T-helper 17 cell (primary cell): ENCODE results near the gene CUZD1. TPM values are rescaled to one million over a fixed set of nuclear protein-coding genes. Genes with fewer than 3 reads are reported as not detected.

ENCODE experiments used
- ATAC-seq: fragments of 150-1000 bp; cut with Tn5 transposase; 2 replicates; pipeline ENCODE4 v1.10.0; 2021; ENCODE audit warnings: mild to moderate bottlenecking, moderate library complexity
- DNase-seq, 3 donors: peaks; one replicate each; pipeline versions ENCODE4 v3.0.0 to v3.0.0-alpha.2; 2020 to 2021
- H3K9me3 ChIP-seq: one replicate; pipeline ENCODE4 v1.7.0; 2013; ENCODE audit warnings: low read length, mild to moderate bottlenecking; ENCODE audit not compliant: control insufficient read depth, poor library complexity, severe bottlenecking
- H3K27ac Mint-ChIP-seq: one replicate; pipeline ENCODE4 v1.8.0; 2022; ENCODE audit warnings: mild to moderate bottlenecking, moderate library complexity, mixed read lengths
- H3K27me3 Mint-ChIP-seq: one replicate; pipeline ENCODE4 v1.8.0; 2022; ENCODE audit warnings: mixed read lengths
- H3K36me3 Mint-ChIP-seq: one replicate; pipeline ENCODE4 v1.8.0; 2022; ENCODE audit warnings: low read depth, mixed read lengths
- H3K4me1 Mint-ChIP-seq: one replicate; pipeline ENCODE4 v1.8.0; 2022; ENCODE audit warnings: mild to moderate bottlenecking, mixed read lengths
- H3K4me3 Mint-ChIP-seq: one replicate; pipeline ENCODE4 v1.8.0; 2022; ENCODE audit warnings: mild to moderate bottlenecking, moderate library complexity, mixed read lengths
- total RNA-seq, 4 donors: library from RNA in 2 of 4; stranded (reverse) in 2 of 4; gene quantifications; one replicate each; pipeline ENCODE4 v1.2.3 and lab custom pipeline; 2022 to 2026

The CUZD1 gene
- total RNA-seq, 2 donors from 2014 or later: 0.73 to 0.82 TPM

DNA sequence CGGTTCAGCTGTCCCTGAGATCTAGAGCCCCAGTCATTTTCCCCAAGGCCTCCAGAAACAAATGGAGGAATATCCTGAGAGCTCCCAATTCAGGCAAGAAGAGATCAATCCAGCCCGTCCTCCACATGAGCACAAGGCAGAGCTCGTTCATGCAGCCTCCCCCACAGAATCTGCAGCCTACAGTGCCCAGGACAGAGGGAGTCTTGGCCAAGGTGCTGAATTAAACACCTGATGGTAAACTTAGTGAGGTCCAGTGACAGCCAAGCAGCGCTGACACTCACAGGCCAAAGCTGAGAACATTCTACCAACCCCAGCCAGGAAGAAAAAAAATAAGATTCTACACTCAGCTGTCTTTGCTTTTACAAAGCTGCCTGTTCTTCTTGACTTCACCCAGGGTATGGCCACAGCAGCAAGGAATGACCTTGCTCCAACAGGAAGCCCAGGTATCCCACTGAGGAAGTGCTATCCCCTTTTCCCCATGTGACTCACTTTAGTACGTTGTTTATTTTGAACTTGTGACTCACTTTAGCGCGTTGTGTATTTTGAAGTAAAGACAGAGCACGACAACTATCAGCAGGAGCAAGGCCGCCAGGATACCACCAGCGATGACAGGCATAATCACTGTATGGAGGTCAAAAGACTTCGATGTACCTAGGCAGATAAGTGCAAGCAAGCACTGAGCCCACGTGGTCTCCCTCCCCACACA lies 4.4 kb upstream of the CUZD1 start:
- Mint-ChIP-seq H3K27ac (peak overlapping the region; percentile 32), H3K27me3 (no peaks in the 10 kb centered on the region), H3K4me3 (no peak overlapping the region), H3K4me1 (no peaks in the 10 kb centered on the region), H3K36me3 (peaks cover 10% of the 10 kb centered on the region)
- DNase-seq (no peak), ATAC-seq (no peak)
- H3K9me3 ChIP-seq: no peaks in the 10 kb centered on the region

GRCh38 chr10:122849090-122849489 lies 3.4 kb upstream of the CUZD1 start:
- no peaks in the 10 kb centered on the region for H3K9me3 ChIP-seq
- no peak overlapping the region for H3K27ac Mint-ChIP-seq
- no peaks in the 10 kb centered on the region for H3K4me1 Mint-ChIP-seq
- H3K36me3 Mint-ChIP-seq: peaks cover 7% of the 10 kb centered on the region
- no peak for DNase-seq
- H3K4me3 Mint-ChIP-seq: no peak overlapping the region
- no peak for ATAC-seq
- H3K27me3 Mint-ChIP-seq: no peaks in the 10 kb centered on the region

GRCh38 chr10:122847782-122848604 lies 2.3 kb upstream of the CUZD1 start:
- Mint-ChIP-seq H3K36me3 (peaks cover 3% of the 10 kb centered on the region), H3K27ac (no peak overlapping the region)

GRCh38 chr10:122844146-122844545 lies 1.5 kb downstream of the CUZD1 start:
- Mint-ChIP-seq H3K27ac (no peak overlapping the region), H3K27me3 (no peaks in the 10 kb centered on the region), H3K36me3 (peaks cover 7% of the 10 kb centered on the region), H3K4me1 (no peaks in the 10 kb centered on the region), H3K4me3 (no peak overlapping the region)
- ATAC-seq (no peak), DNase-seq (no peak)
- H3K9me3 ChIP-seq: no peaks in the 10 kb centered on the region

More at GRCh38 chr10:122847782-122848604, 2.3 kb upstream of the CUZD1 start:
- H3K4me3 Mint-ChIP-seq: no peak overlapping the region
- H3K4me1 Mint-ChIP-seq: no peaks in the 10 kb centered on the region
- H3K9me3 ChIP-seq: no peaks in the 10 kb centered on the region
- H3K27me3 Mint-ChIP-seq: no peaks in the 10 kb centered on the region
- no peak for ATAC-seq
- no peak for DNase-seq

GRCh38 chr10:122841569-122841968 lies 4.1 kb downstream of the CUZD1 start:
- no peaks in the 10 kb centered on the region for H3K27me3 Mint-ChIP-seq

DNA sequence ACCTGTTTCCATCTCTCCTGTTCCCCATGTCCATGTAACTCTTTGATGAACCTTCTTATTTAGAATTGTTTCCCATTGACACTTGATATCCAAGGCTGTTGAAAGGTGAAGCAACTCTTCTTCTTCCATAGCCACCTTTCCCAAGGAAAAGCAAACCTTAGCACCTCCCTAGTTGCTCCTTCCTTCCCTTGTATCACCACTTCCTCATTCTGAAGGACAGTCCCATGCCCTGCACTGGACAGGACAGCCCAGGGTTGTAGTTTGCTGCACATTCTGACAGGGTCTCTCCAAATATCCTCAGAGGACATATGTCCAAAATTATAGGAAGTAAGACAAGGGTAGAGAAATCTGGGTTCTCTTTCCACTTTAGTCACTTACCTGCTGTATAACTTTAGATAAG lies 6.2 kb downstream of the CUZD1 start:
- no peak overlapping the region for H3K27ac Mint-ChIP-seq

More at GRCh38 chr10:122841569-122841968, 4.1 kb downstream of the CUZD1 start:
- H3K4me3 Mint-ChIP-seq: no peak overlapping the region
- no peaks in the 10 kb centered on the region for H3K9me3 ChIP-seq
- peaks cover 11% of the 10 kb centered on the region for H3K36me3 Mint-ChIP-seq
- no peak overlapping the region for H3K27ac Mint-ChIP-seq
- H3K4me1 Mint-ChIP-seq: no peaks in the 10 kb centered on the region
- no peak for DNase-seq
- ATAC-seq: no peak

DNA sequence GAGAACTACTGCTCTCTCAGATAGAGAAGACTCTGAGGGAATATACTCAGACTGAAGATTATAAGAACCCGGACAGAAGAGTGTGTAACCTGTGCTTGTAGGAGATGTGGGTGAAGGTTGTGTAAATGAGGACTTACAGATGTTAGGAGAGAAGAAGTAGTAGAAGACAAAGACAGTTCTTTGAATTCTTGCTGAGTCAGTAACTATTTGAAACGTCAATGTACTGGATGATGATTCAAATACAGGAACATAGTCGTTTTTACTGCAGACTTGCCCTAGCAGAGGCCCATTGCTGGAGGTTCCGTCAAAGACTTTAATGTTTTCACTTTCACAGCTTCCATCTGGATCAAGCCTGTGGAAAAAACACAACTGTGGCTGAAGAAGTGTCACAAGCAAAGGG lies 6.8 kb downstream of the CUZD1 start:
- ATAC-seq (no peak), DNase-seq (no peak)
- no peaks in the 10 kb centered on the region for H3K9me3 ChIP-seq
- Mint-ChIP-seq H3K27me3 (no peaks in the 10 kb centered on the region), H3K4me1 (no peaks in the 10 kb centered on the region), H3K4me3 (no peak overlapping the region), H3K27ac (no peak overlapping the region), H3K36me3 (peaks cover 9% of the 10 kb centered on the region)

More for the DNA sequence above, 6.2 kb downstream of the CUZD1 start:
- H3K4me1 Mint-ChIP-seq: no peaks in the 10 kb centered on the region
- H3K9me3 ChIP-seq: no peaks in the 10 kb centered on the region
- peaks cover 9% of the 10 kb centered on the region for H3K36me3 Mint-ChIP-seq
- H3K27me3 Mint-ChIP-seq: no peaks in the 10 kb centered on the region
- DNase-seq: no peak
- no peak overlapping the region for H3K4me3 Mint-ChIP-seq
- ATAC-seq: no peak

- no peak overlapping the region for H3K4me3 Mint-ChIP-seq
- peaks cover 11% of the 10 kb centered on the region for H3K36me3 Mint-ChIP-seq
- no peak overlapping the region for H3K27ac Mint-ChIP-seq
- no peaks in the 10 kb centered on the region for H3K27me3 Mint-ChIP-seq
- ATAC-seq (no peak), DNase-seq (no peak)
- no peaks in the 10 kb centered on the region for H3K4me1 Mint-ChIP-seq
- no peaks in the 10 kb centered on the region for H3K9me3 ChIP-seq
Observed at GRCh38 chr10:122835908-122836307, 9.7 kb downstream of the CUZD1 start.

- Mint-ChIP-seq H3K36me3 (peaks cover 5% of the 10 kb centered on the region), H3K27ac (no peak overlapping the region), H3K4me3 (no peak overlapping the region), H3K4me1 (no peaks in the 10 kb centered on the region), H3K27me3 (peaks cover 11% of the 10 kb centered on the region)
- ATAC-seq (no peak), DNase-seq (no peak)
- no peaks in the 10 kb centered on the region for H3K9me3 ChIP-seq
Observed at GRCh38 chr10:122830965-122831353, 14.7 kb downstream of the CUZD1 start.

- H3K4me3 Mint-ChIP-seq: no peak overlapping the region
- no peaks in the 10 kb centered on the region for H3K4me1 Mint-ChIP-seq
- DNase-seq (no peak), ATAC-seq (no peak)
- no peaks in the 10 kb centered on the region for H3K9me3 ChIP-seq
- no peak overlapping the region for H3K27ac Mint-ChIP-seq
- peaks cover 5% of the 10 kb centered on the region for H3K36me3 Mint-ChIP-seq
- H3K27me3 Mint-ChIP-seq: peaks cover 16% of the 10 kb centered on the region
Observed at GRCh38 chr10:122830273-122830964, 15.2 kb downstream of the CUZD1 start.

- no peak overlapping the region for H3K27ac Mint-ChIP-seq
- H3K4me1 Mint-ChIP-seq: no peaks in the 10 kb centered on the region
- peaks cover 26% of the 10 kb centered on the region for H3K27me3 Mint-ChIP-seq
- no peak for ATAC-seq
- H3K4me3 Mint-ChIP-seq: no peak overlapping the region
- DNase-seq: no peak
- H3K9me3 ChIP-seq: no peaks in the 10 kb centered on the region
- peaks cover 5% of the 10 kb centered on the region for H3K36me3 Mint-ChIP-seq
Observed at GRCh38 chr10:122829454-122829853, 16.2 kb downstream of the CUZD1 start.

- Mint-ChIP-seq H3K27me3 (peaks cover 32% of the 10 kb centered on the region), H3K4me1 (no peaks in the 10 kb centered on the region), H3K4me3 (no peak overlapping the region), H3K27ac (no peak overlapping the region), H3K36me3 (peaks cover 5% of the 10 kb centered on the region)
- DNase-seq: no peak
- no peak for ATAC-seq
- no peaks in the 10 kb centered on the region for H3K9me3 ChIP-seq
Observed at GRCh38 chr10:122828716-122829255, 16.9 kb downstream of the CUZD1 start.

- DNase-seq (no peak), ATAC-seq (no peak)
- Mint-ChIP-seq H3K4me1 (no peaks in the 10 kb centered on the region), H3K27me3 (peaks cover 47% of the 10 kb centered on the region), H3K27ac (no peak overlapping the region), H3K4me3 (no peak overlapping the region), H3K36me3 (peaks cover 2% of the 10 kb centered on the region)
- H3K9me3 ChIP-seq: no peaks in the 10 kb centered on the region
Observed at GRCh38 chr10:122827302-122827701, 18.4 kb downstream of the CUZD1 start.
